HG02870 (cell line): ENCODE results near the gene MAMDC4.
"Not testable (repeated sequence)": the region's sequence is repeated elsewhere in the genome, so short reads cannot be mapped to it uniquely, and the experiment has no call there.

Experiments used
- ATAC-seq: cut with Tn5 transposase; IDR thresholded peaks from one replicate; pipeline ENCODE4 v1.9.1; 2021; ENCODE audit warnings: mild to moderate bottlenecking, moderate library complexity; ENCODE audit not compliant: unreplicated experiment

MAMDC4 gene

GRCh38 chr9:136837856-136838277 lies 14.3 kb upstream of the MAMDC4 start:
- not testable (repeated sequence) for ATAC-seq

- no peak for ATAC-seq
Observed at GRCh38 chr9:136838314-136839228, 13.6 kb upstream of the MAMDC4 start.

GRCh38 chr9:136839229-136840139 lies 12.7 kb upstream of the MAMDC4 start:
- ATAC-seq, result no peak

- ATAC-seq, result no peak
Observed at GRCh38 chr9:136840140-136840876, 11.8 kb upstream of the MAMDC4 start.

GRCh38 chr9:136840877-136841645 lies 11.1 kb upstream of the MAMDC4 start:
- no peak for ATAC-seq

GRCh38 chr9:136841646-136842379 lies 10.3 kb upstream of the MAMDC4 start:
- not testable (repeated sequence) for ATAC-seq

- peak; percentile 76 for ATAC-seq
Observed at GRCh38 chr9:136842380-136842948, 9.7 kb upstream of the MAMDC4 start, which contains the start of gene AJM1. TSS of gene AJM1 (plus strand) at chr9:136842478. CDS start at chr9:136844415, 1,937 bp downstream.

- ATAC-seq, result not testable (repeated sequence)
Observed at GRCh38 chr9:136843159-136843800, 8.9 kb upstream of the MAMDC4 start.

- not testable (repeated sequence) for ATAC-seq
Observed at GRCh38 chr9:136843801-136844740, 8.1 kb upstream of the MAMDC4 start.

GRCh38 chr9:136844761-136845464 lies 7.2 kb upstream of the MAMDC4 start:
- no peak for ATAC-seq

GRCh38 chr9:136845465-136846260 lies 6.5 kb upstream of the MAMDC4 start:
- ATAC-seq, result no peak

- no peak for ATAC-seq
Observed at GRCh38 chr9:136846376-136847087, 5.6 kb upstream of the MAMDC4 start.

- no peak for ATAC-seq
Observed at GRCh38 chr9:136847088-136847825, 4.9 kb upstream of the MAMDC4 start.

- no peak for ATAC-seq
Observed at GRCh38 chr9:136847826-136848392, 4.2 kb upstream of the MAMDC4 start.
